ENCODE data around the gene LONP2.

LONP2 gene

GRCh38 chr16:48256579-48257177 lies 12.6 kb downstream of the LONP2 start:
- Histone ChIP-seq H3K27me3 (no peaks in the 10 kb centered on the region), H3K4me3 (no peak overlapping the region), H3K27ac (no peak overlapping the region), H3K9me3 (no peaks in the 10 kb centered on the region), H3K36me3 (peaks cover 21 to 81% (median 53%) of the 10 kb centered on the region in 3 donors), H3K4me1 (no peaks in the 10 kb centered on the region)
- no peak for DNase-seq
- TF ChIP-seq CTCF (IDR thresholded peaks at IDR 0.05): no peak
- intact Hi-C loops (cut with DNase I; ENCODE audit: low total_unique reads): loop anchor here (5.0 kb wide), 1 partner anchor 361 kb away; no protein-coding TSS in a partner anchor

- DNase-seq: no peak
- Histone ChIP-seq H3K4me3 (no peak overlapping the region), H3K27me3 (no peaks in the 10 kb centered on the region), H3K4me1 (no peaks in the 10 kb centered on the region), H3K36me3 (peaks cover 55 to 90% (median 62%) of the 10 kb centered on the region in 3 donors), H3K9me3 (no peaks in the 10 kb centered on the region), H3K27ac (no peak overlapping the region)
- intact Hi-C loops (cut with DNase I; ENCODE audit: low total_unique reads): no loop called here
- no peak for TF ChIP-seq CTCF (IDR thresholded peaks at IDR 0.05)
Measured at GRCh38 chr16:48261569-48261968, 17.5 kb downstream of the LONP2 start.

- no peak for TF ChIP-seq CTCF (IDR thresholded peaks at IDR 0.05)
- no peaks in the 10 kb centered on the region for H3K27me3 ChIP-seq
- no peak overlapping the region for H3K27ac ChIP-seq
- no peaks in the 10 kb centered on the region for H3K9me3 ChIP-seq
- no peaks in the 10 kb centered on the region for H3K4me1 ChIP-seq
- peaks cover 57 to 91% (median 60%) of the 10 kb centered on the region in 3 donors for H3K36me3 ChIP-seq
- intact Hi-C loops (cut with DNase I; ENCODE audit: low total_unique reads): no loop called here
- no peak for DNase-seq
- H3K4me3 ChIP-seq: no peak overlapping the region
Measured at GRCh38 chr16:48262631-48263030, 18.5 kb downstream of the LONP2 start.

GRCh38 chr16:48269011-48269410 lies 24.9 kb downstream of the LONP2 start:
- H3K36me3 ChIP-seq: peaks cover 7 to 45% (median 31%) of the 10 kb centered on the region in 3 donors
- no peak for DNase-seq
- H3K4me1 ChIP-seq: peaks cover 0 to 24% (median 11%) of the 10 kb centered on the region in 4 donors

GRCh38 chr16:48271728-48272127 lies 27.6 kb downstream of the LONP2 start:
- peak overlapping the region; percentile 77 to 81 for H3K27ac ChIP-seq

More at GRCh38 chr16:48269011-48269410, 24.9 kb downstream of the LONP2 start:
- no peaks in the 10 kb centered on the region for H3K9me3 ChIP-seq
- peak overlapping the region in 1 of 2 donors; percentile 81 for H3K27ac ChIP-seq
- H3K4me3 ChIP-seq: no peak overlapping the region
- no peak for TF ChIP-seq CTCF (IDR thresholded peaks at IDR 0.05)
- intact Hi-C loops (cut with DNase I; ENCODE audit: low total_unique reads): no loop called here
- no peaks in the 10 kb centered on the region for H3K27me3 ChIP-seq

More at GRCh38 chr16:48271728-48272127, 27.6 kb downstream of the LONP2 start:
- no peaks in the 10 kb centered on the region for H3K9me3 ChIP-seq
- peaks cover 0 to 24% (median 14%) of the 10 kb centered on the region in 4 donors for H3K4me1 ChIP-seq
- peaks cover 0 to 21% (median 10%) of the 10 kb centered on the region in 3 donors for H3K36me3 ChIP-seq
- H3K4me3 ChIP-seq: no peak overlapping the region
- H3K27me3 ChIP-seq: no peaks in the 10 kb centered on the region
- TF ChIP-seq CTCF (IDR thresholded peaks at IDR 0.05): peak; percentile 42 to 48
- no peak for DNase-seq
- intact Hi-C loops (cut with DNase I; ENCODE audit: low total_unique reads): no loop called here
